ENCODE measurements around the gene KLF8. TPM values are rescaled to one million over a fixed set of nuclear protein-coding genes. Genes with fewer than 3 reads are reported as not detected.

Gene KLF8
- total RNA-seq, 1 donor from 2014 or later, result 4.4 TPM

- no peak for DNase-seq (ENCODE audit: low read depth)
- Histone ChIP-seq H3K4me3 (ENCODE audit: low read depth, low read length) (no peak overlapping the region), H3K36me3 (ENCODE audit: control insufficient read depth, insufficient read depth, low read length) (no peaks in the 10 kb centered on the region), H3K27me3 (ENCODE audit: control insufficient read depth, insufficient read depth, low read length) (no peaks in the 10 kb centered on the region)
- TF ChIP-seq CTCF (IDR thresholded peaks at IDR 0.05; ENCODE audit: insufficient read depth, low read length, poor library complexity, severe bottlenecking), result peak; percentile 65
These were observed 16.3 kb downstream of the KLF8 start for GRCh38 chrX:56248492-56248891.

- no peak for TF ChIP-seq CTCF (IDR thresholded peaks at IDR 0.05; ENCODE audit: insufficient read depth, low read length, poor library complexity, severe bottlenecking)
- Histone ChIP-seq H3K36me3 (ENCODE audit: control insufficient read depth, insufficient read depth, low read length) (no peaks in the 10 kb centered on the region), H3K27me3 (ENCODE audit: control insufficient read depth, insufficient read depth, low read length) (no peaks in the 10 kb centered on the region), H3K4me3 (ENCODE audit: low read depth, low read length) (no peak overlapping the region)
- no peak for DNase-seq (ENCODE audit: low read depth)
These were observed 21.9 kb downstream of the KLF8 start for GRCh38 chrX:56253832-56254703.

- TF ChIP-seq CTCF (IDR thresholded peaks at IDR 0.05; ENCODE audit: insufficient read depth, low read length, poor library complexity, severe bottlenecking), result no peak
- Histone ChIP-seq H3K36me3 (ENCODE audit: control insufficient read depth, insufficient read depth, low read length) (no peaks in the 10 kb centered on the region), H3K4me3 (ENCODE audit: low read depth, low read length) (no peak overlapping the region), H3K27me3 (ENCODE audit: control insufficient read depth, insufficient read depth, low read length) (no peaks in the 10 kb centered on the region)
- no peak for DNase-seq (ENCODE audit: low read depth)
These were observed 36.7 kb downstream of the KLF8 start for GRCh38 chrX:56268888-56269287.

GRCh38 chrX:56278692-56279091, 46.5 kb downstream of the KLF8 start:
- Histone ChIP-seq H3K27me3 (ENCODE audit: control insufficient read depth, insufficient read depth, low read length) (no peaks in the 10 kb centered on the region), H3K4me3 (ENCODE audit: low read depth, low read length) (no peak overlapping the region), H3K36me3 (ENCODE audit: control insufficient read depth, insufficient read depth, low read length) (no peaks in the 10 kb centered on the region)
- no peak for TF ChIP-seq CTCF (IDR thresholded peaks at IDR 0.05; ENCODE audit: insufficient read depth, low read length, poor library complexity, severe bottlenecking)
- no peak for DNase-seq (ENCODE audit: low read depth)

GRCh38 chrX:56279863-56280262, 47.7 kb downstream of the KLF8 start:
- Histone ChIP-seq H3K36me3 (ENCODE audit: control insufficient read depth, insufficient read depth, low read length) (no peaks in the 10 kb centered on the region), H3K4me3 (ENCODE audit: low read depth, low read length) (no peak overlapping the region), H3K27me3 (ENCODE audit: control insufficient read depth, insufficient read depth, low read length) (no peaks in the 10 kb centered on the region)
- DNase-seq (ENCODE audit: low read depth), result no peak
- TF ChIP-seq CTCF (IDR thresholded peaks at IDR 0.05; ENCODE audit: insufficient read depth, low read length, poor library complexity, severe bottlenecking), result no peak

- DNase-seq (ENCODE audit: low read depth), result no peak
- H3K36me3 ChIP-seq (ENCODE audit: control insufficient read depth, insufficient read depth, low read length), result no peaks in the 10 kb centered on the region
- no peak overlapping the region for H3K4me3 ChIP-seq (ENCODE audit: low read depth, low read length)
- TF ChIP-seq CTCF (IDR thresholded peaks at IDR 0.05; ENCODE audit: insufficient read depth, low read length, poor library complexity, severe bottlenecking), result peak; percentile 2
- no peaks in the 10 kb centered on the region for H3K27me3 ChIP-seq (ENCODE audit: control insufficient read depth, insufficient read depth, low read length)
These were observed 49.6 kb downstream of the KLF8 start for GRCh38 chrX:56281789-56282188.

Measured in kidney epithelial cell (primary cell).